ENCODE results near the gene RNF32.

DNA sequence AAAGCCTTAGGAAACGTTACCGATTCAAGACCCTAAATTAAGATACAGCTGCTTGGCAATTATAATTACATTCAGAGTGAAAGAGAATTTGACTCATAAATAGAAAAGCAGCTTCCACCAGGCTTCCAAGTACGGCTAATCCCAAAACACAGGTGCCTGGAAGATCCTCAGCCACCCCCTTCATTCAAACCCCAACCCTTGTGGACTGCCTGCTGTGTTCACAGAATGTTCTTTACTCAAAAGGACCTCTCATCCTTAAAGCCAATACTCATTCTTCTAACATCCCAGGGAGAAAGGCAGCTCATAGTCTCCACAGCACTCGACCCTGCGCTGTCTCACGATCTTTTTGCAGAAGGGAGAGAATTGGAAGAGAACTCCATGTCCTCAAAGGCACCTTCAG is 32.9 kb downstream of the RNF32 start:
- TF ChIP-seq, protein P1, sequence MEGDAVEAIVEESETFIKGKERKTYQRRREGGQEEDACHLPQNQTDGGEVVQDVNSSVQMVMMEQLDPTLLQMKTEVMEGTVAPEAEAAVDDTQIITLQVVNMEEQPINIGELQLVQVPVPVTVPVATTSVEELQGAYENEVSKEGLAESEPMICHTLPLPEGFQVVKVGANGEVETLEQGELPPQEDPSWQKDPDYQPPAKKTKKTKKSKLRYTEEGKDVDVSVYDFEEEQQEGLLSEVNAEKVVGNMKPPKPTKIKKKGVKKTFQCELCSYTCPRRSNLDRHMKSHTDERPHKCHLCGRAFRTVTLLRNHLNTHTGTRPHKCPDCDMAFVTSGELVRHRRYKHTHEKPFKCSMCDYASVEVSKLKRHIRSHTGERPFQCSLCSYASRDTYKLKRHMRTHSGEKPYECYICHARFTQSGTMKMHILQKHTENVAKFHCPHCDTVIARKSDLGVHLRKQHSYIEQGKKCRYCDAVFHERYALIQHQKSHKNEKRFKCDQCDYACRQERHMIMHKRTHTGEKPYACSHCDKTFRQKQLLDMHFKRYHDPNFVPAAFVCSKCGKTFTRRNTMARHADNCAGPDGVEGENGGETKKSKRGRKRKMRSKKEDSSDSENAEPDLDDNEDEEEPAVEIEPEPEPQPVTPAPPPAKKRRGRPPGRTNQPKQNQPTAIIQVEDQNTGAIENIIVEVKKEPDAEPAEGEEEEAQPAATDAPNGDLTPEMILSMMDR (IDR thresholded peaks at IDR 0.05 in 4 of 5, conservative IDR thresholded peaks at IDR 0.05 in 1 of 5): no peak
- TF ChIP-seq POLR2A (IDR thresholded peaks at IDR 0.05): no peak
